ENCODE data around the gene JDP2. TPM values are rescaled to one million over a fixed set of nuclear protein-coding genes. Genes with fewer than 3 reads are reported as not detected.

The JDP2 gene
- total RNA-seq, 2 donors from 2014 or later = 16.8 to 17.9 TPM

GRCh38 chr14:75428230-75429104 lies 645 bp downstream of the JDP2 start:
- peak; percentile 42 for ATAC-seq
- TF ChIP-seq CTCF (IDR thresholded peaks at IDR 0.05) = no peak
- no peak for TF ChIP-seq POLR2A (IDR thresholded peaks at IDR 0.05)
- WGBS, 2 donors = 1 to 4% methylated on average over 25 to 49 of the region's 64 CpGs
- intact Hi-C loops (cut with DNase I) = no loop called here
- DNase-seq = peak; percentile 51 to 64 (median 63)
- H3K4me1 ChIP-seq = peaks cover 52% of the 10 kb centered on the region
- H3K27me3 ChIP-seq = no peaks in the 10 kb centered on the region
- no peaks in the 10 kb centered on the region for H3K9me3 ChIP-seq
- no peaks in the 10 kb centered on the region for H3K36me3 ChIP-seq (replicated peaks in 1 of 2; ENCODE audit: insufficient read depth in 1 of 2, low read depth in 2 of 2)
- H3K27ac ChIP-seq = peak overlapping the region; percentile 81 to 87 (median 84)
- peak overlapping the region; percentile 13 to 46 for H3K4me3 ChIP-seq

GRCh38 chr14:75429562-75429961 lies 1.7 kb downstream of the JDP2 start:
- intact Hi-C loops (cut with DNase I) = no loop called here
- peak overlapping the region in 3 of 4 donors; percentile 81 to 86 (median 81) for H3K27ac ChIP-seq
- no peaks in the 10 kb centered on the region for H3K9me3 ChIP-seq
- TF ChIP-seq POLR2A (IDR thresholded peaks at IDR 0.05) (no peak), CTCF (IDR thresholded peaks at IDR 0.05) (no peak)
- 0 to 18% methylated on average over 1 of the region's 1 CpG for WGBS, 2 donors
- H3K36me3 ChIP-seq (replicated peaks in 1 of 2; ENCODE audit: insufficient read depth in 1 of 2, low read depth in 2 of 2) = no peaks in the 10 kb centered on the region
- peaks cover 52% of the 10 kb centered on the region for H3K4me1 ChIP-seq
- H3K27me3 ChIP-seq = no peaks in the 10 kb centered on the region
- no peak overlapping the region for H3K4me3 ChIP-seq
- ATAC-seq (no peak), DNase-seq (no peak)

GRCh38 chr14:75430116-75430515 lies 2.3 kb downstream of the JDP2 start:
- peak in 1 of 4 donors; percentile 33 for DNase-seq

GRCh38 chr14:75430526-75430925 lies 2.7 kb downstream of the JDP2 start:
- intact Hi-C loops (cut with DNase I) = no loop called here
- peak; percentile 61 to 77 (median 73) for DNase-seq
- WGBS, 2 donors = 8 to 16% methylated on average over 7 to 10 of the region's 10 CpGs

More at GRCh38 chr14:75430116-75430515, 2.3 kb downstream of the JDP2 start:
- TF ChIP-seq CTCF (IDR thresholded peaks at IDR 0.05) (no peak), POLR2A (IDR thresholded peaks at IDR 0.05) (no peak)
- WGBS, 2 donors = 20 to 25% methylated on average over 6 to 7 of the region's 7 CpGs
- H3K27ac ChIP-seq = peak overlapping the region; percentile 46 to 86 (median 81)
- H3K9me3 ChIP-seq = no peaks in the 10 kb centered on the region
- H3K4me3 ChIP-seq = no peak overlapping the region
- no peaks in the 10 kb centered on the region for H3K27me3 ChIP-seq
- ATAC-seq = no peak
- H3K4me1 ChIP-seq = peaks cover 57% of the 10 kb centered on the region
- H3K36me3 ChIP-seq (replicated peaks in 1 of 2; ENCODE audit: insufficient read depth in 1 of 2, low read depth in 2 of 2) = no peaks in the 10 kb centered on the region
- intact Hi-C loops (cut with DNase I) = no loop called here

More at GRCh38 chr14:75430526-75430925, 2.7 kb downstream of the JDP2 start:
- H3K4me3 ChIP-seq = no peak overlapping the region
- H3K9me3 ChIP-seq = no peaks in the 10 kb centered on the region
- TF ChIP-seq CTCF (IDR thresholded peaks at IDR 0.05) = peak in 4 of 7 experiments; percentile 37 to 53 (median 44)
- TF ChIP-seq POLR2A (IDR thresholded peaks at IDR 0.05) = no peak
- peak overlapping the region; percentile 46 to 86 (median 81) for H3K27ac ChIP-seq
- ATAC-seq = peak; percentile 13
- H3K36me3 ChIP-seq (replicated peaks in 1 of 2; ENCODE audit: insufficient read depth in 1 of 2, low read depth in 2 of 2) = no peaks in the 10 kb centered on the region
- no peaks in the 10 kb centered on the region for H3K27me3 ChIP-seq
- peaks cover 57% of the 10 kb centered on the region for H3K4me1 ChIP-seq

All from body of pancreas (tissue), 4 donors.